PC-3 (cell line): ENCODE data around the gene GLI3.

ENCODE experiments used
- CTCF ChIP-seq: fragments of 300-600 bp; sonication (generic); conservative IDR thresholded peaks from 2 replicates; pipeline ENCODE4 v1.5.1; 2017; ENCODE audit warnings: antibody characterized with exemption, low read depth, mild to moderate bottlenecking, low read length
- EZH2 ChIP-seq: fragments of 300-600 bp; sonication (generic); IDR thresholded peaks from one replicate; pipeline ENCODE4 v1.6.1; 2017; ENCODE audit warnings: antibody characterized with exemption, mild to moderate bottlenecking, low read length; ENCODE audit not compliant: unreplicated experiment

GRCh38 chr7:42253316-42253715 is 16.3 kb upstream of the GLI3 start:
- TF ChIP-seq CTCF (no peak), EZH2 (no peak)
